Stimulated activated CD8-positive, alpha-beta memory T cell treated with anti-CD3 and anti-CD28 coated beads, Interleukin-2, amount 100 ng/mL, for 1 hour (primary cell): Measurements from ENCODE around the gene EDEM3.
"Not testable (repeated sequence)": the region's sequence is repeated elsewhere in the genome, so short reads cannot be mapped to it uniquely, and the experiment has no call there.

Experiments
- DNase-seq, 2 donors: peaks; one replicate each; pipeline ENCODE4 v3.0.0-alpha.2; 2020; ENCODE audit warnings: low read depth in 2 of 2

The EDEM3 gene, protein sequence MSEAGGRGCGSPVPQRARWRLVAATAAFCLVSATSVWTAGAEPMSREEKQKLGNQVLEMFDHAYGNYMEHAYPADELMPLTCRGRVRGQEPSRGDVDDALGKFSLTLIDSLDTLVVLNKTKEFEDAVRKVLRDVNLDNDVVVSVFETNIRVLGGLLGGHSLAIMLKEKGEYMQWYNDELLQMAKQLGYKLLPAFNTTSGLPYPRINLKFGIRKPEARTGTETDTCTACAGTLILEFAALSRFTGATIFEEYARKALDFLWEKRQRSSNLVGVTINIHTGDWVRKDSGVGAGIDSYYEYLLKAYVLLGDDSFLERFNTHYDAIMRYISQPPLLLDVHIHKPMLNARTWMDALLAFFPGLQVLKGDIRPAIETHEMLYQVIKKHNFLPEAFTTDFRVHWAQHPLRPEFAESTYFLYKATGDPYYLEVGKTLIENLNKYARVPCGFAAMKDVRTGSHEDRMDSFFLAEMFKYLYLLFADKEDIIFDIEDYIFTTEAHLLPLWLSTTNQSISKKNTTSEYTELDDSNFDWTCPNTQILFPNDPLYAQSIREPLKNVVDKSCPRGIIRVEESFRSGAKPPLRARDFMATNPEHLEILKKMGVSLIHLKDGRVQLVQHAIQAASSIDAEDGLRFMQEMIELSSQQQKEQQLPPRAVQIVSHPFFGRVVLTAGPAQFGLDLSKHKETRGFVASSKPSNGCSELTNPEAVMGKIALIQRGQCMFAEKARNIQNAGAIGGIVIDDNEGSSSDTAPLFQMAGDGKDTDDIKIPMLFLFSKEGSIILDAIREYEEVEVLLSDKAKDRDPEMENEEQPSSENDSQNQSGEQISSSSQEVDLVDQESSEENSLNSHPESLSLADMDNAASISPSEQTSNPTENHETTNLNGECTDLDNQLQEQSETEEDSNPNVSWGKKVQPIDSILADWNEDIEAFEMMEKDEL

DNA sequence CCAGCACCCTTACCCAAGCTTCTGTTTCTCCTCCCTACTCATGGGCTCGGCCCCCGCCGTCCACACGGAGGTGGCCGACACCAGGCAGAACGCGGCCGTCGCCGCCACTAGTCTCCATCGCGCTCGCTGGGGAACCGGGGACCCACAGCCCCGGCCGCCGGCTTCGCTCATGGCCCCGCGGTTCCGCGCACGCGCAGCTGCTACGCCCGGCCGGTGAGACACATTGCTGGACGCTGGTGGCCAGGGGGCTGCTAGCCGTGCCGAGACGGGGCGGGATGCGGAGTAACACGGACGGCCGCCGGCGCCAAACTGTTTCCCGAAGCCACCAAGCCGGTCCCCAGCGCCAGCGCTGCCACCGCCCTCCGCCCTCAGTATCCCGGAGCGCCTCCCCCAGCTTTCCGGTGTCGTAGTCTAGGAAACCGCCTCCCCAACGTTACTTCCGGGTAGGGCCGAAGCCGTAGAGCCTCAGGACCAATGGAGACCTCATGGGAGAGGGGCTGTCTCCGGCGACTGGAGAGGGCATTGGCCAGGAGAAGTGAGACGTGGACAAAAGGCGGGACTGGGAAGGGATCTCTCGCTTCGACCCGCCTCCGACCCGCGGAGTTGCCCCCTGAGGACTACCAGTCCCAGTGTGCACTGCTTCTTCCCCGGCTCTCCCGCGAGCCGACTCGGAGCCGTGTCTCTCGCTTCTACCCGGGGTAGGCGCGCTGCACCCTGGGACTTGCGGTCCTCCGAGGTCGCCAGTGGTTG lies at the start of gene EDEM3:
Gene EDEM3, minus strand, starts transcription at position 383 of the 750 bp plus-strand sequence. Its CDS starts 212 bp downstream, at position 171.
- peak; percentile 92 to 95 for DNase-seq

DNA sequence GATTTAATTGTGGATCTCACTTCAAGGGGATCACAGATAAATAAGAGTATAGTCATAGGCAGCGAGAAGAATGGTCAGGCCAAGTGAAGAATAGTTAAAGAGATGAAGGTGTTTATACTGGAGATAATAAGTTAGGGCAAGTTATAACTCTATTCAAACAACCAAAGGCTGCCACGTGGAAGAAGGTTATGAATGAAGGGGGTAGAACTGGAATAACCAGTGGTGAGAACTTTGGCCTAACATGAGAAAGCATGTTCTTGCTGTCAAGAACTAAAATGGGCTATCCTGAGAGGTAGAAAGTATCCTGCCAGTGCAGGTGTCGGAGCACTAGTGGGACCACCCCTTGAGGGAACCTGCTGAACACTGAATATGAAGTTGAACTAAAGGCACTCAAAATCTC lies 49.6 kb upstream of the EDEM3 start:
- no peak for DNase-seq

GRCh38 chr1:184803180-184803492 lies 48.5 kb upstream of the EDEM3 start:
- no peak for DNase-seq

DNA sequence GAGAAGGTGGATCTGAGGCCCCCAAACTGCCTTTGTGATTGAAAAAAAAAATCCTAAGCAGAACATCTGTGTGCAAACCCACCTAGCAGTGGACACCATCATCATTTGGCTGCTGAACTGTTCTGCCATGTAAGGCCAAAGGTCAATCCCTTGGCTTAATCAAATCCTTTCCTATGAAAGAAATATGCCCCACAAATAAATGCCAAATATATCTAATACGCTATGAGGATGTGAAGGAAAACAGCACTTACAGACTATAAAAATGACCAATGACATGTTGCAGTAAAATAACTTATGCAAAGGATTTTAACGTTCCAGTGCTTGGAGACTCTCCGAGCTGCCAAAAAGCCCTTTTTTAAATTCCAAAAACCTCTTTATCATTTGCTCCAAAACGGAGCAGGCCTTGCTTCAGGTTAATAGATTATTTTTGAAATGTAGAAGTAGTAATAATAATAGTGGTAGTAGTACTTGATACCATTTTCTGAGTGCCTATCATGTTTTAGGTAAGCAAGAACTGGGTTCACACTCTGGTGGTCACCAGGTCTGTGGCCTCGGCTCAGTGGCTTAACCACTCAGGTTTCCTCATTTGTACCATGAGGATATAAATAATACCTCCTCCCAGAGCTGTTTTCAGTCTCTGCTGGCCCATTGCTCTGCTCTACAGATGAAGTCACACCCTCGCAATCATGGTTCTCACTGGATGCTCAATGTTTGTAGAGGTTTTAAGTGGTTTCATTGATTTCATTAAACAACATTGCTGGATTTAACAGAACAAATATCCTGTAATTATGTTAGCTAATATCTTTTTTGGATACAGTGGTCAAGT lies 47.9 kb upstream of the EDEM3 start:
- no peak for DNase-seq

DNA sequence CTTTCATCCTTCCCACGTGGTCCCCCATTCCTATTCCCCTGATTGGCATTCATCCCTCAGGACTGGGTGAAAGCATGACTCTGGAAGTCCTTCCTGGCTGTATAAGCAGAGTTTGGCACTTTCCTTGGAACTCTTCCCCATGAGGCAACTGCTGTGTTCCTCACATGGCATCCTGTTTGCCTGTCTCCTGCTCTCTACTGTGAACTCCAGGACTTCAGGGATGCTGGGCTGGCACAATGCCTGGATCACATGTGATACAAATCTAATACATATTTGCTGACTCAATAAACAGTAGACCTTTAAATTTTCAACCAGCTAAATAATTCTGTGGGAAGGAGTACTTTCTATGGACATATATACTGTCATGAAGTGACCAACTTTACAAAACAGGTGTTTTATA lies 46.8 kb upstream of the EDEM3 start:
- DNase-seq: no peak

GRCh38 chr1:184800876-184801275 lies 46.2 kb upstream of the EDEM3 start:
- DNase-seq: no peak

GRCh38 chr1:184793967-184794366 lies 39.3 kb upstream of the EDEM3 start:
- no peak for DNase-seq

- no peak for DNase-seq
These were observed 37.9 kb upstream of the EDEM3 start for GRCh38 chr1:184792450-184792969.

GRCh38 chr1:184791550-184791900 lies 36.9 kb upstream of the EDEM3 start:
- DNase-seq: no peak

DNA sequence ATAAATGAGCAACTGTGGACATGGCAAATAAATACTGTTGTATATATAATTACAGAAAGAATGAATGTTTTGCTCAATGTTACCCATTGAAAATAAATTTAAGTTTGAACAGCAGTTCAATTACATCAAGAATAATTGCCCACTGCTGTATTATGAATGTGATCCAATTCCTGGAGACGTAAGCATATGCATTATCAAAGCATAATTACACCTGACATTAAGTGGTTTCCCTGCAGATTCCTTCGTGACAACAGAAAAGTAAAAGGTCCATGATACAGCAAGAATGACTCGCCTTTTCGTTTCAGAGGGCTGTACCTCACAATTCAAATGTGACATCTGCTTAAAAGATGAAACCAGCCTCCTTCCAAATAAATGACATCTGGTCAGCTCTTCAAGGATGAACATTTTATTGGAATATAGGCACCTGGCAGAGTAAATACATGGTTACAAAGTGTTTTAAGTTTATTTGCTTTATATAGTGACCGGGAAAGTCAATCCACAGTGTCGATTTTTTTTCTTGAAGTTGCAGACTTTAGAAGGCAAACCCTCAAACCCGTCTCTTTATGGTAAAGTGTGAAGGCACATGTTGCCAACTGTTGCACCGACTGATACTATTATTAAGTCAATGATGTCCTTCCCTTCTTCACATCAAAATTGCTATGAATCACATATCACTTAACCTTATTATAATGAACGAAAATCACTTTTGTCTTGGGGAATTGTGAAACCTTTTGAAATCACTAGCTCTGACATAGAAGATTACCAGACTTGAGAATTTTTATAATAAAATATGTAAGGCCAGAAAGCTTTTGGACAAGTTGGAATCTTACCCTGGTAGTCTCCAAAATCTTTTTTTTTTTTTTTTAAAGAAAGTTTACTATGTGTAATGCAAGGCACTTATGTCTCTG lies 36.2 kb upstream of the EDEM3 start:
- DNase-seq: no peak

- no peak for DNase-seq
These were observed 35.2 kb upstream of the EDEM3 start for GRCh38 chr1:184789884-184790283.

GRCh38 chr1:184788970-184789369 lies 34.3 kb upstream of the EDEM3 start:
- DNase-seq: no peak

GRCh38 chr1:184785529-184785928 lies 30.9 kb upstream of the EDEM3 start:
- no peak for DNase-seq

DNA sequence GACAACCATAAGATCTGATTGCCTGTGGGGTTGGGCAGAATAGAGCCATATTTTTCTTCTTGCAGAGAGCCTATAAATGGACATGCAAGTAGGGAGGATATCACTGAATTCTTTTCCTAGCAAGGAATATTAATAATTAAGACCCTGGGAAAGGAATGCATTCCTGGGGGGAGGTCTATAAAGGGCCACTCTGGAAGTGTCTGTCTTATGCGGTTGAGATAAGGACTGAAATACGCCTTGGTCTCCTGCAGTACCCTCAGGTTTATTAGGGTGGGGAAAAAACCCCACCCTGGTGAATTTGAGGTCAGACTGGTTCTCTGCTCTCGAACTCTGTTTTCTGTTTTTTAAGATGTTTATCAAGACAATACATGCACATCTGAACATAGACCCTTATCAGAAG lies 29.1 kb upstream of the EDEM3 start:
- not testable (repeated sequence) for DNase-seq

DNA sequence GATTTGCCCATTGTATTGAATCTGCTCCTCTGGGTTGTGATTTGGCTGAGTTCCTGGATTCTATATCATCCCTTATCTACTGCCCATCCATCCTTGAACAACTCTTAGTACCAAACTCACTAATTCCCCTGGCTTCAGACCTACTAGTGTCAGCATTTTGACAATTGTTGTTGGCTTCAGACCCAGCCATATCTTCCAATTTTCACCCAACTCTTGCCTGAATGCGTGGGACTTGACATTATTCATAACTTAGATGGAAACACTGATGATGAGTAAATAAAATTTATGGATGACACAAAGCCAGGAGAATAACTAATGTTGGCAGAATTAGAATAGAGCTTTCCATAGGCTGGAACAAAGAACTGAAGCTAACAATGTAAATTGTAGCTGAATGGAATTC lies 27.3 kb upstream of the EDEM3 start:
- DNase-seq: no peak

DNA sequence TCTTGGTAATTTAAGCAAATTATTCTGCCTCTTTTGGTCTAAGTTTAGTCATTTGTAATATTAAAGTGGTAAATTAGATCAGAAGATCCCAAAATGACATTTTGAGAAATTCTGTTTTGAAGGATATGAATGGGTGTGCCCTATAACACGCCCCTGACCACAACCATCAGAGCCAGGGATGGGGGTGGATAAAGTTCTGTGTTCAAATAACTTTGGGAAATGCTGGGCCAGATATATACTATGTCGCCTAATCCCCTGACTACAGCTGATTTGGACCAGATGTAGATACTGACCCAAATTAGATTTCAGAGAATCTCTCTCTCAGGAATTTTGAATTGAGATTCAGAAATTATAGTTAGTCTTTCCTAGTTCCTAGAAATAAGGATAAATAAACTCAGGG lies 21.2 kb upstream of the EDEM3 start:
- no peak for DNase-seq

GRCh38 chr1:184775329-184775728 lies 20.7 kb upstream of the EDEM3 start:
- no peak for DNase-seq

GRCh38 chr1:184773762-184774320 lies 19.2 kb upstream of the EDEM3 start:
- no peak for DNase-seq

- no peak for DNase-seq
These were observed 16.6 kb upstream of the EDEM3 start for GRCh38 chr1:184771190-184771691.
